Mammary epithelial cell (primary cell): Measurements from ENCODE around the gene ATRIP.

ENCODE experiments used
- CTCF ChIP-seq, 2 donors: IDR thresholded peaks in 1 of 2; conservative IDR thresholded peaks in 1 of 2; 2 replicates each; pipeline ENCODE4 v1.5.1; 2011 to 2012; ENCODE audit warnings: inconsistent platforms in 2 of 2, low read length in 2 of 2, mild to moderate bottlenecking in 2 of 2, control low read depth in 1 of 2, low read depth in 1 of 2; ENCODE audit not compliant: insufficient read depth in 1 of 2; ENCODE audit errors: extremely low read depth in 1 of 2
- EZH2 ChIP-seq: IDR thresholded peaks from 2 replicates; pipeline ENCODE4 v1.6.1; 2012; ENCODE audit warnings: low read length, inconsistent platforms, borderline replicate concordance

- TF ChIP-seq CTCF (conservative IDR thresholded peaks at IDR 0.05 in 1 of 2, IDR thresholded peaks at IDR 0.05 in 1 of 2; ENCODE audit: extremely low read depth in 1 of 2, insufficient read depth in 1 of 2, low read depth in 1 of 2, low read length in 2 of 2): no peak
- TF ChIP-seq EZH2: no peak
These were observed 8.7 kb upstream of the ATRIP start for GRCh38 chr3:48437812-48438211.
